Tibial artery (tissue), 4 donors: Measurements from ENCODE around the gene TACR1.
"Not testable (repeated sequence)": the region's sequence is repeated elsewhere in the genome, so short reads cannot be mapped to it uniquely, and the experiment has no call there.

Experiments used
- DNase-seq, 2 donors: peaks; one replicate each; pipeline ENCODE4 v3.0.0-alpha.2; 2019
- H3K27ac ChIP-seq, 2 donors: fragments of 200-600 bp; sonication (generic) in 1 of 2; 1 replicate in 1 of 2; 2 replicates in 1 of 2; pipeline ENCODE4 v1.5.1; 2018 to 2019; ENCODE audit warnings: mild to moderate bottlenecking in 1 of 2
- H3K27me3 ChIP-seq, 2 donors: fragments of 200-600 bp; sonication (generic) in 1 of 2; one replicate each; pipeline versions ENCODE4 v1.5.1 to v1.6.0; 2016 to 2019
- H3K36me3 ChIP-seq, 3 donors: fragments of 200-600 bp; sonication (generic) in 2 of 3; one replicate each; pipeline ENCODE4 v1.5.1; 2016 to 2019; ENCODE audit warnings: mild to moderate bottlenecking in 2 of 3
- H3K4me1 ChIP-seq, 4 donors: fragments of 200-600 bp; sonication (generic) in 2 of 4; 1 replicate in 3 of 4; 2 replicates in 1 of 4; pipeline ENCODE4 v1.5.1; 2016 to 2019
- H3K4me3 ChIP-seq, 2 donors: fragments of 200-600 bp; sonication (generic) in 1 of 2; 1 replicate in 1 of 2; 2 replicates in 1 of 2; pipeline ENCODE4 v1.5.1; 2018 to 2019; ENCODE audit warnings: mild to moderate bottlenecking in 2 of 2
- H3K9me3 ChIP-seq, 3 donors: fragments of 200-600 bp; sonication (generic) in 1 of 3; one replicate each; pipeline ENCODE4 v1.5.1; 2016 to 2019
- CTCF ChIP-seq, 2 experiments: fragments of 200-600 bp in 1 of 2; fragments of 450-650 bp in 1 of 2; IDR thresholded peaks; one replicate each; pipeline ENCODE4 v1.5.1; 2017 to 2019; ENCODE audit warnings: antibody characterized with exemption in 2 of 2, mild to moderate bottlenecking in 1 of 2, moderate library complexity in 1 of 2
- intact Hi-C: fragments of 100-400 bp; cut with DNase I; formaldehyde crosslinking; loops from one replicate; pipeline ENCODE4 v1.15.0; 2023; ENCODE audit warnings: low total_unique reads

The TACR1 gene

DNA sequence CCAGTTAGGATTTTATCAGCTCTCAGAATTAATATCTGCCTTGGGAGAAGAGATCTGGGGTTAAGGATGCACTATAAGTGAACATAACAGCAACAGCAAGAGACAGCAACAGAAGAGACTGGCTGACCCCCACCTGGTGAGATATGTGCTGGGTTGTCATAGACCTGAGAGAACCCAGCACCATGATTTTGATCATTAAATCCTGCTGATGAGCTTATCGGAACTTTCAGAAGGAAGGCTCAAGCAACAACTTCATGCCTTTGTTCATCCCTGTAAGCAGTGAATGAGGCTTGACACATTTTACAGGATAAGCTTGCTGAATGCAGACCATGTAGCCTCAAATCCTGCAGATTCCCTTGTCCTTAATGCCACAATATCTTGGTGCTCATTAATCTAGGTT is 140.9 kb downstream of the TACR1 start:
- Histone ChIP-seq H3K4me1 (peaks cover 0 to 3% (median 0%) of the 10 kb centered on the region in 4 donors), H3K36me3 (no peaks in the 10 kb centered on the region), H3K27me3 (no peaks in the 10 kb centered on the region), H3K4me3 (no peak overlapping the region), H3K27ac (no peak overlapping the region), H3K9me3 (no peaks in the 10 kb centered on the region)
- DNase-seq, result no peak
- no peak for TF ChIP-seq CTCF (IDR thresholded peaks at IDR 0.05)
- intact Hi-C loops, result no loop called here

- DNase-seq, H3K36me3 ChIP-seq, intact Hi-C loops, H3K4me1 ChIP-seq, H3K27ac ChIP-seq, H3K9me3 ChIP-seq, H3K27me3 ChIP-seq, H3K4me3 ChIP-seq: not testable (repeated sequence)
Measured at GRCh38 chr2:75057150-75057549, 142.2 kb downstream of the TACR1 start.

- H3K4me3 ChIP-seq, result no peak overlapping the region
- DNase-seq, result no peak
- H3K4me1 ChIP-seq, result peaks cover 0 to 3% (median 0%) of the 10 kb centered on the region in 4 donors
- H3K27ac ChIP-seq, result no peak overlapping the region
- no peak for TF ChIP-seq CTCF (IDR thresholded peaks at IDR 0.05)
- no peaks in the 10 kb centered on the region for H3K9me3 ChIP-seq
- no peaks in the 10 kb centered on the region for H3K36me3 ChIP-seq
- H3K27me3 ChIP-seq, result no peaks in the 10 kb centered on the region
- intact Hi-C loops, result no loop called here
Measured at GRCh38 chr2:75055820-75056675, 143.3 kb downstream of the TACR1 start.

GRCh38 chr2:75055142-75055819 is 144.0 kb downstream of the TACR1 start:
- TF ChIP-seq CTCF (IDR thresholded peaks at IDR 0.05), result no peak
- no peak overlapping the region for H3K27ac ChIP-seq

DNA sequence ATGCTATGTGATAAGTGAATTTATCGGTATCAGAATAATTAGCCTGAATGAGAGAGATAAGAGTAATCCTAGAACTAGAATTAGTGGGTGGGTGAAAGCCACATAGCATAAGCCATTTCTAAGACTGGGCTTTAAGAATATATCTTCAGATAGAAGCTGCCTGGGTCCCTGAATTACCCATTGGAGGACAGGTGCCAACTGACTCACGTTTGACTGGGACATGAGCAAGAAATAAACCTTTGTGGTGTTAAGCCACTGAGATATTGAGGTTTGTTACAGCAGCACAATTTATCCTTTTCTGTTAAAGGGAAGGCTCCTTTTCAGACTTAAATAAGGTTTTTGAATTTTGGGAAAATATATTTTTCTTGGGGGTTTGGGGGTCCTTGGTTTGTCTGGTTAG is 145.0 kb downstream of the TACR1 start:
- Histone ChIP-seq H3K36me3 (no peaks in the 10 kb centered on the region), H3K4me1 (peaks cover 0 to 3% (median 0%) of the 10 kb centered on the region in 4 donors), H3K27ac (no peak overlapping the region), H3K9me3 (no peaks in the 10 kb centered on the region), H3K27me3 (no peaks in the 10 kb centered on the region), H3K4me3 (no peak overlapping the region)
- intact Hi-C loops, result no loop called here
- DNase-seq, result no peak
- no peak for TF ChIP-seq CTCF (IDR thresholded peaks at IDR 0.05)

More at GRCh38 chr2:75055142-75055819, 144.0 kb downstream of the TACR1 start:
- intact Hi-C loops, result no loop called here
- Histone ChIP-seq H3K9me3 (no peaks in the 10 kb centered on the region), H3K4me1 (peaks cover 0 to 3% (median 0%) of the 10 kb centered on the region in 4 donors), H3K36me3 (no peaks in the 10 kb centered on the region), H3K4me3 (no peak overlapping the region), H3K27me3 (no peaks in the 10 kb centered on the region)
- no peak for DNase-seq

GRCh38 chr2:75053484-75054112 is 145.7 kb downstream of the TACR1 start:
- TF ChIP-seq CTCF (IDR thresholded peaks at IDR 0.05), result peak; percentile 17 to 21
- H3K9me3 ChIP-seq, result no peaks in the 10 kb centered on the region
- H3K36me3 ChIP-seq, result no peaks in the 10 kb centered on the region
- no peak overlapping the region for H3K4me3 ChIP-seq
- no peak overlapping the region for H3K27ac ChIP-seq
- no peaks in the 10 kb centered on the region for H3K27me3 ChIP-seq
- intact Hi-C loops, result no loop called here
- peaks cover 0 to 7% (median under 1%) of the 10 kb centered on the region in 4 donors for H3K4me1 ChIP-seq
- no peak for DNase-seq
